Measurements from ENCODE around the gene EIF2A.

The EIF2A gene

DNA sequence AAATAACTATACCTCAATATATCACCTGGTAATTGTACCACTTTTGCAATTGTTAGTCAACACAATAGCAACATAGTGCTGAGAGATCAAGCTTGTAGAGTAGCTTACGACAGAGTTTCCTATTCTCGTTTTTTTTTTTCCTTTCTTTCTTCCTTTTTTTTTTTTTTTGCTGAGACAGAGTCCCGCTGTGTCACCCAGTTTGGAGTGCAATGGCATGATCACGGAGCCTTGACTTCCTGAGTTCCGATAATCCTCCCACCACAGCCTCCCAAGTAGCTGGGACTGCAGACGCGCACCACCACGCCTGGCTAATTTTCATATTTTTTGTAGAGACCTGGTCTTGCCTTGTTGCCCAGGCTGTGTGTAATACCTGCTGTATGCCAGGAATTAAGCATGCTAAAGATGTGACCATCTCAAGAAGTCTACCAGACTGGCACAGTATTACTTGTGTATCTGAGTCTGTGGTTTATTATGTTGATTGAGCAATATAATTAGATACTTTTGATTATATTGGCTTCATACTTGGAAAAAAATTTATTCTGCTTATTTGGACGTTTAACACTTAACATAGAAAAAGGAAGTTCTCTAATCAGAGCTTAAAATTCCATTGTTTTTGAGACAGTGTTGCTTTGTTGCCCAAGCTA, 59.5 kb downstream of the EIF2A start:
- no peak overlapping the region for H3K9ac ChIP-seq (ENCODE audit: low read depth, low read length)
- H3K36me3 ChIP-seq (ENCODE audit: insufficient read depth, low read length) = peaks cover 18% of the 10 kb centered on the region; the same call in 1 of the 2 replicates
- no peak for DNase-seq
- peak overlapping the region in 1 of 2 experiments; percentile 36; a peak in 1 of 4 replicates for H3K4me3 ChIP-seq (ENCODE audit: low read depth in 1 of 2, low read length in 2 of 2)
- H3K9me3 ChIP-seq (ENCODE audit: insufficient read depth, low read length, severe bottlenecking) = no peaks in the 10 kb centered on the region
- H3K27me3 ChIP-seq (ENCODE audit: insufficient read depth, low read length, poor library complexity) = no peaks in the 10 kb centered on the region
- no peak for ATAC-seq (ENCODE audit: insufficient read depth, low read depth)
- TF ChIP-seq, protein P1, sequence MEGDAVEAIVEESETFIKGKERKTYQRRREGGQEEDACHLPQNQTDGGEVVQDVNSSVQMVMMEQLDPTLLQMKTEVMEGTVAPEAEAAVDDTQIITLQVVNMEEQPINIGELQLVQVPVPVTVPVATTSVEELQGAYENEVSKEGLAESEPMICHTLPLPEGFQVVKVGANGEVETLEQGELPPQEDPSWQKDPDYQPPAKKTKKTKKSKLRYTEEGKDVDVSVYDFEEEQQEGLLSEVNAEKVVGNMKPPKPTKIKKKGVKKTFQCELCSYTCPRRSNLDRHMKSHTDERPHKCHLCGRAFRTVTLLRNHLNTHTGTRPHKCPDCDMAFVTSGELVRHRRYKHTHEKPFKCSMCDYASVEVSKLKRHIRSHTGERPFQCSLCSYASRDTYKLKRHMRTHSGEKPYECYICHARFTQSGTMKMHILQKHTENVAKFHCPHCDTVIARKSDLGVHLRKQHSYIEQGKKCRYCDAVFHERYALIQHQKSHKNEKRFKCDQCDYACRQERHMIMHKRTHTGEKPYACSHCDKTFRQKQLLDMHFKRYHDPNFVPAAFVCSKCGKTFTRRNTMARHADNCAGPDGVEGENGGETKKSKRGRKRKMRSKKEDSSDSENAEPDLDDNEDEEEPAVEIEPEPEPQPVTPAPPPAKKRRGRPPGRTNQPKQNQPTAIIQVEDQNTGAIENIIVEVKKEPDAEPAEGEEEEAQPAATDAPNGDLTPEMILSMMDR (IDR thresholded peaks at IDR 0.05; ENCODE audit: borderline replicate concordance, extremely low read depth, low read length, poor library complexity, severe bottlenecking) = no peak
- TF ChIP-seq EZH2 (IDR thresholded peaks at IDR 0.05; ENCODE audit: borderline replicate concordance, low read depth, low read length, severe bottlenecking) = no peak
- H3K79me2 ChIP-seq (ENCODE audit: insufficient read depth, low read length) = peaks cover 98% of the 10 kb centered on the region
- H3K4me1 ChIP-seq (ENCODE audit: insufficient read depth, low read length) = peaks cover 65% of the 10 kb centered on the region
- H2AFZ ChIP-seq (ENCODE audit: low read depth, low read length) = no peak overlapping the region
- H3K27ac ChIP-seq (ENCODE audit: low read length) = no peak overlapping the region
- H4K20me1 ChIP-seq (ENCODE audit: insufficient read depth, low read length) = peaks cover 47% of the 10 kb centered on the region
- peak overlapping the region; percentile 84; the same call in 1 of the 2 replicates for H3K4me2 ChIP-seq (ENCODE audit: insufficient read depth, low read length)

DNA sequence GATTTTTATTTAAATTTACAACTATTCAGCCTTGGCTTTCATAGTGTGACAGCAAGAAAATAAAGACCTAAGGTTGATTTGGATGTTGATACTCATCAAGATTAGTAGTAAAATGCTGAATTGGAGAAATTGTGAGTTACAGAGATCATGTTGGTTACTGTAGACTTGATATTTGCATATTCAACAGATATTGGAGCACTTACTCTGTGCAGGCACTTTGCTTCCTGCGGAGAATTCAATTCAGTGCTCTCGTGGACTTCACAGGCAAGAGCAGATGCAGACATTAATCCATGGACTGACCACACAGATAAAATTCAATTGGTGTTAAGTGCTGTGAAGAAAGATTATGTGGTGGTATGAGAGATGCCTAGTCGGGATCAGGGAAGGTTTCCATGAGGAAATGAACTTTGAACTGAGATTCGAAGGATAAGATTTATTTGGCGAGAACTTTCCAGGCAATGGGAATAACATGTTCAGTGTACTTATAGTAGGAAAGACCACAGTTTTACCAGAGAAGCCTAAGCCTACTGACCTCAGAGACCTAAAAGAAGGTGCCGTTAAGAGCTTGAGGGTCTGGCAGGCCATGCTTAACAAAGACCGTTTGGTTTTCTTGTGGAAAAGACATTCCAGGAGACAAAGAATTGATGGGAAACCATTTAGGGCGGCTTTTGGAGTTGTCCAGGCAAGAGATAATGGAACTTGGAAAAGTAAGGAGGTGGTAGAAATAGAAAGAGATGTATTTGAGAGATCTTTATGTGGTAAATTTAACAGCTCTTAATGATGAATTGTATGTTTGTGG, 60.9 kb downstream of the EIF2A start:
- Histone ChIP-seq H3K4me1 (ENCODE audit: insufficient read depth, low read length) (peaks cover 53% of the 10 kb centered on the region), H3K36me3 (ENCODE audit: insufficient read depth, low read length) (peaks cover 27% of the 10 kb centered on the region), H3K79me2 (ENCODE audit: insufficient read depth, low read length) (peaks cover 99% of the 10 kb centered on the region), H3K4me3 (ENCODE audit: low read depth in 1 of 2, low read length in 2 of 2) (peak overlapping the region in 1 of 2 experiments; percentile 9; a peak in 1 of 4 replicates), H3K9me3 (ENCODE audit: insufficient read depth, low read length, severe bottlenecking) (no peaks in the 10 kb centered on the region), H3K27me3 (ENCODE audit: insufficient read depth, low read length, poor library complexity) (no peaks in the 10 kb centered on the region), H3K27ac (ENCODE audit: low read length) (no peak overlapping the region), H4K20me1 (ENCODE audit: insufficient read depth, low read length) (peaks cover 53% of the 10 kb centered on the region), H3K4me2 (ENCODE audit: insufficient read depth, low read length) (peak overlapping the region; percentile 36; the same call in 1 of the 2 replicates), H2AFZ (ENCODE audit: low read depth, low read length) (no peak overlapping the region), H3K9ac (ENCODE audit: low read depth, low read length) (no peak overlapping the region)
- no peak for DNase-seq
- TF ChIP-seq EZH2 (IDR thresholded peaks at IDR 0.05; ENCODE audit: borderline replicate concordance, low read depth, low read length, severe bottlenecking) = no peak
- TF ChIP-seq, protein P1 (IDR thresholded peaks at IDR 0.05; ENCODE audit: borderline replicate concordance, extremely low read depth, low read length, poor library complexity, severe bottlenecking) = no peak
- ATAC-seq (ENCODE audit: insufficient read depth, low read depth) = no peak

DNA sequence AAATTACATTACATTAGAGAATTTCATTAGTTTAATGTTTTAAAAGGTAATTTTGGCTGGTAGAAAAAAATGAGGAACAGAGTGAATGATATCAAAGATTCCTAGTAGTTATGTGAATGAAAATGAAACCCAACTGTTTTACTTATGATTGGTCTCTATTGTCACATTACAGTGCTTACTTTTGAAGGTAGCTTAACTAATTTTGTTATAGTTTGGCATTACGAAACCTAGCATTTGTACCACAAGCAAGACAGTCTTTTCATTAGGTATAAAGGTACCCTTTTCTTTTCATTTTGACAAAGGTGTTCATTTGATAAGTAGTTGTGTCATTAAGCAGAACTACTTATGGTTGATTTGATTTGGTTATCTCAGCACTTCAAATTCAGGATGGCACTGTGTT, 63.4 kb downstream of the EIF2A start:
- Histone ChIP-seq H3K4me2 (ENCODE audit: insufficient read depth, low read length) (no peak overlapping the region), H3K27me3 (ENCODE audit: insufficient read depth, low read length, poor library complexity) (no peaks in the 10 kb centered on the region), H3K4me1 (ENCODE audit: insufficient read depth, low read length) (peaks cover 42% of the 10 kb centered on the region), H3K27ac (ENCODE audit: low read length) (no peak overlapping the region), H2AFZ (ENCODE audit: low read depth, low read length) (no peak overlapping the region), H3K9me3 (ENCODE audit: insufficient read depth, low read length, severe bottlenecking) (no peaks in the 10 kb centered on the region), H3K36me3 (ENCODE audit: insufficient read depth, low read length) (peaks cover 39% of the 10 kb centered on the region), H4K20me1 (ENCODE audit: insufficient read depth, low read length) (peaks cover 52% of the 10 kb centered on the region), H3K79me2 (ENCODE audit: insufficient read depth, low read length) (peaks cover 96% of the 10 kb centered on the region), H3K9ac (ENCODE audit: low read depth, low read length) (no peak overlapping the region), H3K4me3 (ENCODE audit: low read depth in 1 of 2, low read length in 2 of 2) (no peak overlapping the region)
- ATAC-seq (ENCODE audit: insufficient read depth, low read depth) = no peak
- no peak for DNase-seq
- TF ChIP-seq EZH2 (IDR thresholded peaks at IDR 0.05; ENCODE audit: borderline replicate concordance, low read depth, low read length, severe bottlenecking) = no peak
- TF ChIP-seq, protein P1 (IDR thresholded peaks at IDR 0.05; ENCODE audit: borderline replicate concordance, extremely low read depth, low read length, poor library complexity, severe bottlenecking) = no peak

Data from DND-41 (cell line).